Natural killer cell (primary cell): Measurements from ENCODE around the gene CEP170. TPM values are rescaled to one million over a fixed set of nuclear protein-coding genes. Genes with fewer than 3 reads are reported as not detected.

ENCODE experiments used
- ATAC-seq, 3 donors: fragments of 150-1000 bp in 2 of 3; fragments of 200-7000 bp in 1 of 3; cut with Tn5 transposase; 1 replicate in 1 of 3; 2 replicates in 2 of 3; pipeline ENCODE4 v1.10.0; 2021; ENCODE audit warnings: mild to moderate bottlenecking in 2 of 3, moderate library complexity in 2 of 3
- DNase-seq, 2 donors: peaks; one replicate each; pipeline versions ENCODE4 v3.0.0 to v3.0.0-alpha.2; 2013 to 2021; ENCODE audit warnings: mixed read lengths in 1 of 2
- H3K27ac ChIP-seq: one replicate; pipeline ENCODE4 v1.5.1; 2013; ENCODE audit warnings: mild to moderate bottlenecking, low read length
- H3K27me3 ChIP-seq: one replicate; pipeline ENCODE4 v1.6.1; 2013; ENCODE audit warnings: low read length; ENCODE audit not compliant: control insufficient read depth, insufficient read depth
- H3K36me3 ChIP-seq: one replicate; pipeline ENCODE4 v1.6.1; 2013; ENCODE audit warnings: low read length; ENCODE audit not compliant: control insufficient read depth, insufficient read depth
- H3K4me1 ChIP-seq: one replicate; pipeline ENCODE4 v1.6.1; 2013; ENCODE audit warnings: low read length; ENCODE audit not compliant: control insufficient read depth, insufficient read depth
- H3K4me3 ChIP-seq: one replicate; pipeline ENCODE4 v1.5.1; 2013; ENCODE audit warnings: low read length
- H3K9me3 ChIP-seq: one replicate; pipeline ENCODE4 v1.6.1; 2013; ENCODE audit warnings: low read length; ENCODE audit not compliant: control insufficient read depth, insufficient read depth
- H3K27ac Mint-ChIP-seq, 2 donors: one replicate each; pipeline ENCODE4 v1.8.0; 2022; ENCODE audit warnings: mild to moderate bottlenecking in 2 of 2, mixed read lengths in 2 of 2, moderate library complexity in 1 of 2
- H3K27me3 Mint-ChIP-seq, 2 donors: one replicate each; pipeline ENCODE4 v1.8.0; 2022; ENCODE audit warnings: low read depth in 2 of 2, mixed read lengths in 2 of 2
- H3K36me3 Mint-ChIP-seq: one replicate; pipeline ENCODE4 v1.8.0; 2022; ENCODE audit warnings: mixed read lengths
- H3K4me1 Mint-ChIP-seq, 2 donors: one replicate each; pipeline ENCODE4 v1.8.0; 2022; ENCODE audit warnings: mixed read lengths in 2 of 2
- H3K4me3 Mint-ChIP-seq: one replicate; pipeline ENCODE4 v1.8.0; 2022; ENCODE audit warnings: mild to moderate bottlenecking, moderate library complexity, mixed read lengths
- H3K9me3 Mint-ChIP-seq, 2 donors: one replicate each; pipeline ENCODE4 v1.8.0; 2022; ENCODE audit warnings: mixed read lengths in 2 of 2
- CTCF ChIP-seq: fragments of 200-600 bp; IDR thresholded peaks from one replicate; pipeline ENCODE4 v1.8.0; 2022; ENCODE audit warnings: antibody characterized with exemption
- WGBS: methylation state at CpG from one replicate; pipeline ENCODE4 v1.1.7; 2013; ENCODE audit warnings: missing lambda C conversion rate; ENCODE audit not compliant: insufficient coverage; 5-methylcytosine and 5-hydroxymethylcytosine counted together
- intact Hi-C: fragments of 100-400 bp; cut with micrococcal nuclease; formaldehyde crosslinking; loops from one replicate; pipeline ENCODE4 v1.14.2; 2022
- total RNA-seq, 4 donors: library from RNA; stranded (reverse); fragments of 120-200 nt in 1 of 4; gene quantifications; one replicate each; pipeline versions ENCODE4 v1.2.3 to v1.2.4, GENCODE V29; 2013 to 2022

CEP170 gene
- total RNA-seq, 3 donors from 2014 or later (not counting 1 experiment from before 2014, with no cell fraction given), result 13.5 to 22.7 (median 19.1) TPM

GRCh38 chr1:243294723-243295121 lies 39.6 kb upstream of the CEP170 start:
- Histone ChIP-seq H3K36me3 (peaks cover 9% of the 10 kb centered on the region), H3K27ac (no peak overlapping the region), H3K27me3 (no peaks in the 10 kb centered on the region), H3K9me3 (peaks cover 5% of the 10 kb centered on the region), H3K4me1 (no peaks in the 10 kb centered on the region), H3K4me3 (no peak overlapping the region)
- 100% methylated on average over 1 of the region's 3 CpGs for WGBS
- no peak for TF ChIP-seq CTCF
- peaks cover 7 to 12% of the 10 kb centered on the region in 2 donors for H3K9me3 Mint-ChIP-seq
- H3K27me3 Mint-ChIP-seq, result no peaks in the 10 kb centered on the region
- H3K27ac Mint-ChIP-seq, result no peak overlapping the region
- intact Hi-C loops, result no loop called here
- no peak for ATAC-seq
- peaks cover 35% of the 10 kb centered on the region for H3K36me3 Mint-ChIP-seq
- H3K4me3 Mint-ChIP-seq, result no peak overlapping the region
- DNase-seq, result no peak
- H3K4me1 Mint-ChIP-seq, result no peaks in the 10 kb centered on the region

GRCh38 chr1:243293941-243294722 lies 39.1 kb upstream of the CEP170 start:
- 100% methylated on average over 2 of the region's 4 CpGs for WGBS
- Mint-ChIP-seq H3K9me3 (peaks cover 7 to 12% of the 10 kb centered on the region in 2 donors), H3K4me3 (no peak overlapping the region), H3K27me3 (no peaks in the 10 kb centered on the region), H3K27ac (no peak overlapping the region), H3K4me1 (no peaks in the 10 kb centered on the region), H3K36me3 (peaks cover 34% of the 10 kb centered on the region)
- Histone ChIP-seq H3K4me1 (no peaks in the 10 kb centered on the region), H3K4me3 (no peak overlapping the region), H3K36me3 (peaks cover 11% of the 10 kb centered on the region), H3K9me3 (peaks cover 5% of the 10 kb centered on the region), H3K27me3 (no peaks in the 10 kb centered on the region), H3K27ac (no peak overlapping the region)
- intact Hi-C loops, result no loop called here
- ATAC-seq (no peak), DNase-seq (no peak)
- TF ChIP-seq CTCF, result no peak

- no peak for TF ChIP-seq CTCF
- peaks cover 5% of the 10 kb centered on the region for H3K9me3 ChIP-seq
- intact Hi-C loops, result no loop called here
- Mint-ChIP-seq H3K27ac (no peak overlapping the region), H3K4me1 (peaks cover 0 to 6% of the 10 kb centered on the region in 2 donors), H3K27me3 (no peaks in the 10 kb centered on the region), H3K36me3 (peaks cover 34% of the 10 kb centered on the region), H3K4me3 (no peak overlapping the region), H3K9me3 (peaks cover 7 to 12% of the 10 kb centered on the region in 2 donors)
- 98% methylated on average over 4 of the region's 5 CpGs for WGBS
- peaks cover 7% of the 10 kb centered on the region for H3K4me1 ChIP-seq
- H3K36me3 ChIP-seq, result peaks cover 11% of the 10 kb centered on the region
- no peak overlapping the region for H3K4me3 ChIP-seq
- H3K27ac ChIP-seq, result no peak overlapping the region
- ATAC-seq, result no peak
- no peak for DNase-seq
- H3K27me3 ChIP-seq, result no peaks in the 10 kb centered on the region
Observed at GRCh38 chr1:243292117-243292516, 37.0 kb upstream of the CEP170 start.
